ENCODE measurements around the gene SUPT4H1. TPM values are rescaled to one million over a fixed set of nuclear protein-coding genes. Genes with fewer than 3 reads are reported as not detected.

Gene SUPT4H1
- total and polyA plus RNA-seq, 9 of the 15 experiments (the other 6 are each of a cell fraction or from before 2014, with no cell fraction given) = 62.1 to 320 (median 117) TPM

DNA sequence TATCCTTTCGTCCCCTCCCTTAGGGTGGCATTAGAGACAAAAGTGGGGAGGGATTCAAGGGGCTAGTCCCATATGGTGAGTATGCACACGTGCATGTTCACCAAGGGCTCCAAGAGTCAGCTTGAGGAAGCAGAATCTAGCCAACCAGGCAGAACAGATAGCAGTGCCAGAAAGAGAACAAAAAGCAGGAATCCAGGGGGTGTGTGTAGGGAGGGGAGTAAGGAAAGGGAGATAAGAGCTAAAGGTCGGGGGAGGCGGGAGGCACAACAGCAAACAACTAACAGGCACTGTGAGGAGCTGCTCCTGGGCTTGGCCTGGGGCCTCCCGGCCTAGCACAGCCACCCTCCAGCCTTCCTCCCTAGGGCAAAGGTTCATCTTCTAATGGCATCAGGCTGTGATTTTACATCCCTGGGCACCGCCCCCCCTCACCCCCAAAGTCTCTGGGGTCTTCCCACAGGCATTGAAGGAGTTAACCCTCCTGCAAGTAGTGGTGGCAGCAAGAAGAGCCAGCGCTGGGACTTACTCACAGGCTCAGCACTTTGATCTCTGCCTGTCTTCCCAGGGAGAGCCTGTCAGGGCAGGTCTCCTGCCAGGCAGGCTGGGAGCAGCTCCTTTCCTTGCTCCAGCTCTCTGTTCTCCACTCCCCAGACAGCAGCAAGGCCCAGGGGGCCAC lies 12.4 kb upstream of the SUPT4H1 start (continued):
- TF ChIP-seq BRD4 (IDR thresholded peaks at IDR 0.05) (no peak), XRCC3 (IDR thresholded peaks at IDR 0.05) (no peak), CTBP1 (IDR thresholded peaks at IDR 0.05; ENCODE audit: borderline replicate concordance) (peak; percentile 76), HNRNPH1 (optimal IDR thresholded peaks at IDR 0.05; ENCODE audit: low read depth, low read length) (no peak), FOXP1 (CRISPR knock-in tag; IDR thresholded peaks at IDR 0.05) (0 out of 2 replicates have a peak, but pooled peaks have one; percentile 42), CEBPG (CRISPR knock-in tag; IDR thresholded peaks at IDR 0.05) (no peak), CEBPG (tag; conservative IDR thresholded peaks at IDR 0.05 in 1 of 2, IDR thresholded peaks at IDR 0.05 in 1 of 2) (no peak), MAZ (CRISPR knock-in tag; conservative IDR thresholded peaks at IDR 0.05 in 1 of 2, IDR thresholded peaks at IDR 0.05 in 1 of 2) (peak; percentile 60 to 78; a peak in 3 of 4 replicates), HDAC1 (IDR thresholded peaks at IDR 0.05) (peak; percentile 73 to 96; a peak in 3 of 4 replicates), CC2D1A (IDR thresholded peaks at IDR 0.05) (peak; percentile 83; the same call in 1 of the 2 replicates), POU5F1 (IDR thresholded peaks at IDR 0.05; ENCODE audit: borderline replicate concordance, low read depth, low read length, partially characterized antibody) (no peak), SMAD2 (IDR thresholded peaks at IDR 0.05; ENCODE audit: low read depth, low read length) (no peak), EGR1 (conservative IDR thresholded peaks at IDR 0.05) (peak; percentile 92), ZNF263 (CRISPR knock-in tag; IDR thresholded peaks at IDR 0.05; ENCODE audit: borderline replicate concordance) (no peak), ZNF507 (tag; conservative IDR thresholded peaks at IDR 0.05) (no peak), SNIP1 (IDR thresholded peaks at IDR 0.05; ENCODE audit: low read depth) (no peak)
- TF ChIP-seq, protein P1, sequence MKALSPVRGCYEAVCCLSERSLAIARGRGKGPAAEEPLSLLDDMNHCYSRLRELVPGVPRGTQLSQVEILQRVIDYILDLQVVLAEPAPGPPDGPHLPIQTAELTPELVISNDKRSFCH (CRISPR knock-in tag; IDR thresholded peaks at IDR 0.05) = no peak
- TF ChIP-seq, protein P1 (tag; IDR thresholded peaks at IDR 0.05) = peak; percentile 96; the same call in 1 of the 2 replicates
- TF ChIP-seq, protein P2, sequence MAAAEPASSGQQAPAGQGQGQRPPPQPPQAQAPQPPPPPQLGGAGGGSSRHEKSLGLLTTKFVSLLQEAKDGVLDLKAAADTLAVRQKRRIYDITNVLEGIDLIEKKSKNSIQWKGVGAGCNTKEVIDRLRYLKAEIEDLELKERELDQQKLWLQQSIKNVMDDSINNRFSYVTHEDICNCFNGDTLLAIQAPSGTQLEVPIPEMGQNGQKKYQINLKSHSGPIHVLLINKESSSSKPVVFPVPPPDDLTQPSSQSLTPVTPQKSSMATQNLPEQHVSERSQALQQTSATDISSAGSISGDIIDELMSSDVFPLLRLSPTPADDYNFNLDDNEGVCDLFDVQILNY (CRISPR knock-in tag; IDR thresholded peaks at IDR 0.05) = no peak
- TF ChIP-seq, protein P3, sequence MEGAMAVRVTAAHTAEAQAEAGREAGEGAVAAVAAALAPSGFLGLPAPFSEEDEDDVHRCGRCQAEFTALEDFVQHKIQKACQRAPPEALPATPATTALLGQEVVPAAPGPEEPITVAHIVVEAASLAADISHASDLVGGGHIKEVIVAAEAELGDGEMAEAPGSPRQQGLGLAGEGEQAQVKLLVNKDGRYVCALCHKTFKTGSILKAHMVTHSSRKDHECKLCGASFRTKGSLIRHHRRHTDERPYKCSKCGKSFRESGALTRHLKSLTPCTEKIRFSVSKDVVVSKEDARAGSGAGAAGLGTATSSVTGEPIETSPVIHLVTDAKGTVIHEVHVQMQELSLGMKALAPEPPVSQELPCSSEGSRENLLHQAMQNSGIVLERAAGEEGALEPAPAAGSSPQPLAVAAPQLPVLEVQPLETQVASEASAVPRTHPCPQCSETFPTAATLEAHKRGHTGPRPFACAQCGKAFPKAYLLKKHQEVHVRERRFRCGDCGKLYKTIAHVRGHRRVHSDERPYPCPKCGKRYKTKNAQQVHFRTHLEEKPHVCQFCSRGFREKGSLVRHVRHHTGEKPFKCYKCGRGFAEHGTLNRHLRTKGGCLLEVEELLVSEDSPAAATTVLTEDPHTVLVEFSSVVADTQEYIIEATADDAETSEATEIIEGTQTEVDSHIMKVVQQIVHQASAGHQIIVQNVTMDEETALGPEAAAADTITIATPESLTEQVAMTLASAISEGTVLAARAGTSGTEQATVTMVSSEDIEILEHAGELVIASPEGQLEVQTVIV (CRISPR knock-in tag; IDR thresholded peaks at IDR 0.05; ENCODE audit: borderline replicate concordance) = no peak
- TF ChIP-seq, protein P4, sequence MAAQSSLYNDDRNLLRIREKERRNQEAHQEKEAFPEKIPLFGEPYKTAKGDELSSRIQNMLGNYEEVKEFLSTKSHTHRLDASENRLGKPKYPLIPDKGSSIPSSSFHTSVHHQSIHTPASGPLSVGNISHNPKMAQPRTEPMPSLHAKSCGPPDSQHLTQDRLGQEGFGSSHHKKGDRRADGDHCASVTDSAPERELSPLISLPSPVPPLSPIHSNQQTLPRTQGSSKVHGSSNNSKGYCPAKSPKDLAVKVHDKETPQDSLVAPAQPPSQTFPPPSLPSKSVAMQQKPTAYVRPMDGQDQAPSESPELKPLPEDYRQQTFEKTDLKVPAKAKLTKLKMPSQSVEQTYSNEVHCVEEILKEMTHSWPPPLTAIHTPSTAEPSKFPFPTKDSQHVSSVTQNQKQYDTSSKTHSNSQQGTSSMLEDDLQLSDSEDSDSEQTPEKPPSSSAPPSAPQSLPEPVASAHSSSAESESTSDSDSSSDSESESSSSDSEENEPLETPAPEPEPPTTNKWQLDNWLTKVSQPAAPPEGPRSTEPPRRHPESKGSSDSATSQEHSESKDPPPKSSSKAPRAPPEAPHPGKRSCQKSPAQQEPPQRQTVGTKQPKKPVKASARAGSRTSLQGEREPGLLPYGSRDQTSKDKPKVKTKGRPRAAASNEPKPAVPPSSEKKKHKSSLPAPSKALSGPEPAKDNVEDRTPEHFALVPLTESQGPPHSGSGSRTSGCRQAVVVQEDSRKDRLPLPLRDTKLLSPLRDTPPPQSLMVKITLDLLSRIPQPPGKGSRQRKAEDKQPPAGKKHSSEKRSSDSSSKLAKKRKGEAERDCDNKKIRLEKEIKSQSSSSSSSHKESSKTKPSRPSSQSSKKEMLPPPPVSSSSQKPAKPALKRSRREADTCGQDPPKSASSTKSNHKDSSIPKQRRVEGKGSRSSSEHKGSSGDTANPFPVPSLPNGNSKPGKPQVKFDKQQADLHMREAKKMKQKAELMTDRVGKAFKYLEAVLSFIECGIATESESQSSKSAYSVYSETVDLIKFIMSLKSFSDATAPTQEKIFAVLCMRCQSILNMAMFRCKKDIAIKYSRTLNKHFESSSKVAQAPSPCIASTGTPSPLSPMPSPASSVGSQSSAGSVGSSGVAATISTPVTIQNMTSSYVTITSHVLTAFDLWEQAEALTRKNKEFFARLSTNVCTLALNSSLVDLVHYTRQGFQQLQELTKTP (IDR thresholded peaks at IDR 0.05; ENCODE audit: low read depth in 1 of 2, partially characterized antibody in 2 of 2) = peak in 1 of 2 experiments; percentile 62
